HUDEP-2 (cell line): ENCODE measurements around the gene TRPM2.

Experiments used
- DNase-seq, 76 experiments: peaks; one replicate each; lab custom pipeline; 2025; ENCODE audit not compliant: unreplicated experiment in 76 of 76; lab: John Stamatoyannopoulos, UW

Gene TRPM2

GRCh38 chr21:44370786-44371410 is 17.5 kb downstream of the TRPM2 start:
- no peak for DNase-seq

GRCh38 chr21:44371596-44371995 is 18.2 kb downstream of the TRPM2 start:
- DNase-seq = no peak

GRCh38 chr21:44372616-44373015 is 19.2 kb downstream of the TRPM2 start:
- no peak for DNase-seq

GRCh38 chr21:44374601-44375280 is 21.3 kb downstream of the TRPM2 start:
- DNase-seq = no peak

GRCh38 chr21:44375281-44375651 is 21.8 kb downstream of the TRPM2 start:
- DNase-seq = no peak

- no peak for DNase-seq
Measured at GRCh38 chr21:44375761-44376241, 22.4 kb downstream of the TRPM2 start.

- no peak for DNase-seq
Measured at GRCh38 chr21:44376606-44377005, 23.2 kb downstream of the TRPM2 start.

GRCh38 chr21:44377201-44377921 is 23.9 kb downstream of the TRPM2 start:
- DNase-seq = no peak

- DNase-seq = no peak
Measured at GRCh38 chr21:44377922-44378645, 24.7 kb downstream of the TRPM2 start.

GRCh38 chr21:44378646-44379514 is 25.5 kb downstream of the TRPM2 start:
- no peak for DNase-seq

GRCh38 chr21:44379515-44379848 is 26.1 kb downstream of the TRPM2 start:
- no peak for DNase-seq

GRCh38 chr21:44379991-44380865 is 26.8 kb downstream of the TRPM2 start:
- no peak for DNase-seq

GRCh38 chr21:44380876-44381275 is 27.5 kb downstream of the TRPM2 start:
- DNase-seq = no peak

GRCh38 chr21:44381874-44382273 is 28.5 kb downstream of the TRPM2 start:
- DNase-seq = no peak

- no peak for DNase-seq
Measured at GRCh38 chr21:44382536-44382935, 29.1 kb downstream of the TRPM2 start.

GRCh38 chr21:44383216-44383615 is 29.8 kb downstream of the TRPM2 start:
- no peak for DNase-seq

- DNase-seq = no peak
Measured at GRCh38 chr21:44384968-44385367, 31.5 kb downstream of the TRPM2 start.

- DNase-seq = no peak
Measured at GRCh38 chr21:44389335-44389734, 35.9 kb downstream of the TRPM2 start.

GRCh38 chr21:44390886-44391285 is 37.5 kb downstream of the TRPM2 start:
- no peak for DNase-seq
